Bronchial smooth muscle cell (primary cell): Measurements from ENCODE around the gene EIF3C. TPM values are rescaled to one million over a fixed set of nuclear protein-coding genes. Genes with fewer than 3 reads are reported as not detected.

Experiments used
- total RNA-seq: library from RNA; depleted of rRNA; stranded (reverse); fragments of >200 nt; gene quantifications from 2 replicates; pipeline ENCODE4 v1.2.1, GENCODE V29; 2014

EIF3C gene, protein sequence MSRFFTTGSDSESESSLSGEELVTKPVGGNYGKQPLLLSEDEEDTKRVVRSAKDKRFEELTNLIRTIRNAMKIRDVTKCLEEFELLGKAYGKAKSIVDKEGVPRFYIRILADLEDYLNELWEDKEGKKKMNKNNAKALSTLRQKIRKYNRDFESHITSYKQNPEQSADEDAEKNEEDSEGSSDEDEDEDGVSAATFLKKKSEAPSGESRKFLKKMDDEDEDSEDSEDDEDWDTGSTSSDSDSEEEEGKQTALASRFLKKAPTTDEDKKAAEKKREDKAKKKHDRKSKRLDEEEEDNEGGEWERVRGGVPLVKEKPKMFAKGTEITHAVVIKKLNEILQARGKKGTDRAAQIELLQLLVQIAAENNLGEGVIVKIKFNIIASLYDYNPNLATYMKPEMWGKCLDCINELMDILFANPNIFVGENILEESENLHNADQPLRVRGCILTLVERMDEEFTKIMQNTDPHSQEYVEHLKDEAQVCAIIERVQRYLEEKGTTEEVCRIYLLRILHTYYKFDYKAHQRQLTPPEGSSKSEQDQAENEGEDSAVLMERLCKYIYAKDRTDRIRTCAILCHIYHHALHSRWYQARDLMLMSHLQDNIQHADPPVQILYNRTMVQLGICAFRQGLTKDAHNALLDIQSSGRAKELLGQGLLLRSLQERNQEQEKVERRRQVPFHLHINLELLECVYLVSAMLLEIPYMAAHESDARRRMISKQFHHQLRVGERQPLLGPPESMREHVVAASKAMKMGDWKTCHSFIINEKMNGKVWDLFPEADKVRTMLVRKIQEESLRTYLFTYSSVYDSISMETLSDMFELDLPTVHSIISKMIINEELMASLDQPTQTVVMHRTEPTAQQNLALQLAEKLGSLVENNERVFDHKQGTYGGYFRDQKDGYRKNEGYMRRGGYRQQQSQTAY
- total RNA-seq: 120 and 238 TPM in 2 replicates

DNA sequence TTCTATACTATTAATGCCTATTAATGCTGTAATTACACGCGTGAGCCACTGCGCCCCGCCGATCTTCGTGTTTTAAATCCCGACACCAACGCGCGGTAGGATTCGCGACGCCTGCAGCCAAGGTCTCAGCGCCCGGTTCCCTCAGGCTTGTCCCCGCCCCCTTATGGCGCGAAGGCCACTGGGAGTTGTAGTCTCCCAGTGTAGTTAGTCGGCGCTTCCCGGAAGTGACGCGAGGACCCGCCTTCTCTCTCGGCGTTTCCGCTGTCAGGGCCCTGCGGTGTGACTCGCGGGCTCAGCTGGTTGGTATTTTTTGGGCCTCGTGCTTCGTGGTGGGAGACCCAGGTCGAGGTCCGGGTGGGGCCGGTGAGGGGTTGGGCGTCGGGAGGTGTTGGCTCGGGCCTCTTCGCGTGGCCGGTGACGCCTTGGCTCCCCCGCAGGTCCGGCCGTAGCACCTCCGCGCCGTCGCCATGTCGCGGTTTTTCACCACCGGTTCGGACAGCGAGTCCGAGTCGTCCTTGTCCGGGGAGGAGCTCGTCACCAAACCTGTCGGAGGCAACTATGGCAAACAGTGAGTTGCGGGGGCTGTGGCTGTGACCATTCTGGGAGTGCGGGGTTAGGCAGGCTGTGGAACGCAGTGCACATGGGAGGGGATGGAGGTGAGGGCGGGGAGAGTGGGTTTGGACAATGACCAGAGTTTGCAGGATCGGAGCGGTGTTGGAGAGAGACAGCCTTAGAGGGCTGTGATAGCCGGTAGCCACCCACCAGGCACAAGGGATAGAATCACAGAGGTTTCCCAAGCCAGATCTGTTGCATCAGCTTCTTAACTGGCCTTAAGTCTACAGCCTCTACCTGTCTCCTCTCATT lies at the start of gene EIF3C:
Gene EIF3C, plus strand, starts transcription at position 245 of the 864 bp plus-strand sequence. Its CDS starts 223 bp downstream, at position 468.

DNA sequence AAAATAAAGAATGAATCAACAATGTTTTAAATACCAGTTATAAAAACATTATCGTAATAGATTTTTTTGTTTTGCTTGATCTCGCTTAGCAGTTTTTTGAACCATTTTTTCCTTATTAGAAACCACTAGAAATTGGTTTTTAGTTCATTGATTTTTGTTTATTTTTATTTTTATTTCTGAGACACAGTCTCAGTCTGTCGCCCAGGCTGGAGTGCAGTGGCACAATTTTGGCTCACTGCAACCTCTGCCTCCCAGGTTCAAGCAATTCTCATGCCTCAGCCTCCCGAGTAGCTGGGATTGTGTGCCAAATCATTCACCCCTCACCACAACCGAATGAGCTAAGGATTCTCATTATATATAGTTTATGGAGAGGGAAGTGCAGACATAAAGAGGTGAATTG lies 40.2 kb downstream of the EIF3C start, which contains the start of gene NPIPB9:
Gene NPIPB9, plus strand, starts transcription at position 301 of the 400 bp plus-strand sequence.

Other genes starting within 250 kb of the EIF3C start
- gene NPIPB7, start 239.1 kb upstream of the EIF3C start, total RNA-seq: not detected in 2 replicates
- gene CLN3, start 219.4 kb upstream of the EIF3C start, total RNA-seq: 11.4 and 13.9 TPM in 2 replicates
- gene APOBR, start 216.8 kb upstream of the EIF3C start, total RNA-seq: not detected in 2 replicates
- gene IL27, start 204.6 kb upstream of the EIF3C start, total RNA-seq: not detected in 2 replicates
- 18.9 and 60.0 TPM in 2 replicates for gene NUPR1, start 172.5 kb upstream of the EIF3C start, total RNA-seq
- 6.5 and 10.2 TPM in 2 replicates for gene SGF29, start 157.5 kb upstream of the EIF3C start, total RNA-seq
- gene SULT1A2, start 114.4 kb upstream of the EIF3C start, total RNA-seq: not detected in 2 replicates
- 0.60 and 5.2 TPM in 2 replicates for gene SULT1A1, start 101.4 kb upstream of the EIF3C start, total RNA-seq
- gene NPIPB8, start 73.4 kb upstream of the EIF3C start, total RNA-seq: not detected in 2 replicates
- 2.4 TPM in 1 of 2 replicates, not detected in the other for gene NPIPB9, start 40.3 kb downstream of the EIF3C start, total RNA-seq
- 28.1 and 32.5 TPM in 2 replicates for gene ATXN2L, start 111.5 kb downstream of the EIF3C start, total RNA-seq
- gene TUFM, start 134.9 kb downstream of the EIF3C start, total RNA-seq: 105 and 111 TPM in 2 replicates
- 12.2 and 13.2 TPM in 2 replicates for gene SH2B1, start 152.4 kb downstream of the EIF3C start, total RNA-seq
- 0.16 and 0.43 TPM in 2 replicates for gene ATP2A1, start 167.0 kb downstream of the EIF3C start, total RNA-seq
- gene RABEP2, start 213.8 kb downstream of the EIF3C start, total RNA-seq: 35.1 and 35.5 TPM in 2 replicates
- not detected in 2 replicates for gene CD19, start 220.5 kb downstream of the EIF3C start, total RNA-seq
- 8.8 and 12.9 TPM in 2 replicates for gene NFATC2IP, start 239.5 kb downstream of the EIF3C start, total RNA-seq